Glutamatergic neuron (in vitro differentiated cells): ENCODE results near the gene TBC1D9. TPM values are rescaled to one million over a fixed set of nuclear protein-coding genes. Genes with fewer than 3 reads are reported as not detected.

ENCODE experiments used
- DNase-seq: peaks from one replicate; pipeline ENCODE4 v3.0.0; 2022
- H3K27ac Mint-ChIP-seq: one replicate; pipeline ENCODE4 v1.8.0; 2020; ENCODE audit warnings: mild to moderate bottlenecking, mixed read lengths, inconsistent platforms; ENCODE audit not compliant: unreplicated experiment
- H3K27me3 Mint-ChIP-seq: one replicate; pipeline ENCODE4 v1.8.0; 2020; ENCODE audit warnings: mild to moderate bottlenecking, moderate library complexity, mixed read lengths, inconsistent platforms; ENCODE audit not compliant: unreplicated experiment
- H3K36me3 Mint-ChIP-seq: one replicate; pipeline ENCODE4 v1.8.0; 2020; ENCODE audit warnings: mild to moderate bottlenecking, mixed read lengths, inconsistent platforms; ENCODE audit not compliant: unreplicated experiment
- H3K4me1 Mint-ChIP-seq: one replicate; pipeline ENCODE4 v1.8.0; 2020; ENCODE audit warnings: mild to moderate bottlenecking, low read depth, mixed read lengths, inconsistent platforms; ENCODE audit not compliant: unreplicated experiment
- H3K4me3 Mint-ChIP-seq: one replicate; pipeline ENCODE4 v1.8.0; 2020; ENCODE audit warnings: mild to moderate bottlenecking, mixed read lengths, inconsistent platforms; ENCODE audit not compliant: unreplicated experiment
- H3K9me3 Mint-ChIP-seq: one replicate; pipeline ENCODE4 v1.8.0; 2020; ENCODE audit warnings: mild to moderate bottlenecking, moderate library complexity, mixed read lengths, inconsistent platforms; ENCODE audit not compliant: unreplicated experiment
- total RNA-seq: library from RNA; stranded (reverse); fragmentation: NEBNext Ultra II Directional; extraction: Animal tissue kit (Norgen Biotek cat#: 25700); gene quantifications from one replicate; pipeline ENCODE4 v1.2.1, GENCODE V29; 2021; ENCODE audit not compliant: unreplicated experiment
- TF ChIP-seq, protein P1 (sequence below): fragments of 200-600 bp; sonication (generic); IDR thresholded peaks from one replicate; pipeline ENCODE4 v1.5.0; 2021; ENCODE audit not compliant: partially characterized antibody, unreplicated experiment

Gene TBC1D9
- total RNA-seq, 1 donor from 2014 or later = 47.8 TPM

DNA sequence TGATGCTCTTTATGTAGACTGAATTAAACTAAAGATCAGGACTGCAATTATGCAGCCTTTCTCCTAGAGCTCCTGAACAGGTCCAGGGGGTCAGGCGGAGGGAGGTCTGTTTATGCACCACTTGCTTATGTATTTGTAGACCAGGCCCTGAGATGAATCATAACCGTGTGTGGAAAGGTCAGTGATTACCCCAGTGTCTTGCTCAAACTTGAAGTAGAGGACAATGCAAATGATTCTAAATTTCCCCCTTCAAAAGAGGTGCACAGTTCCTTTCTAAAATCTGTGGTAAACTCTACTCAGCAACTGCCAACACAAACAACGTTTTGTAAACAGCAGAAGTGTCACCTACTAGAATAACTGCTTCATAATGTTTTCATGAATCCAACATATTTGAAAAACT lies 13.0 kb upstream of the TBC1D9 start:
- H3K27me3 Mint-ChIP-seq = peaks cover 3% of the 10 kb centered on the region
- TF ChIP-seq, protein P1, sequence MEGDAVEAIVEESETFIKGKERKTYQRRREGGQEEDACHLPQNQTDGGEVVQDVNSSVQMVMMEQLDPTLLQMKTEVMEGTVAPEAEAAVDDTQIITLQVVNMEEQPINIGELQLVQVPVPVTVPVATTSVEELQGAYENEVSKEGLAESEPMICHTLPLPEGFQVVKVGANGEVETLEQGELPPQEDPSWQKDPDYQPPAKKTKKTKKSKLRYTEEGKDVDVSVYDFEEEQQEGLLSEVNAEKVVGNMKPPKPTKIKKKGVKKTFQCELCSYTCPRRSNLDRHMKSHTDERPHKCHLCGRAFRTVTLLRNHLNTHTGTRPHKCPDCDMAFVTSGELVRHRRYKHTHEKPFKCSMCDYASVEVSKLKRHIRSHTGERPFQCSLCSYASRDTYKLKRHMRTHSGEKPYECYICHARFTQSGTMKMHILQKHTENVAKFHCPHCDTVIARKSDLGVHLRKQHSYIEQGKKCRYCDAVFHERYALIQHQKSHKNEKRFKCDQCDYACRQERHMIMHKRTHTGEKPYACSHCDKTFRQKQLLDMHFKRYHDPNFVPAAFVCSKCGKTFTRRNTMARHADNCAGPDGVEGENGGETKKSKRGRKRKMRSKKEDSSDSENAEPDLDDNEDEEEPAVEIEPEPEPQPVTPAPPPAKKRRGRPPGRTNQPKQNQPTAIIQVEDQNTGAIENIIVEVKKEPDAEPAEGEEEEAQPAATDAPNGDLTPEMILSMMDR = no peak
- no peak overlapping the region for H3K27ac Mint-ChIP-seq
- peaks cover 2% of the 10 kb centered on the region for H3K9me3 Mint-ChIP-seq
- H3K4me1 Mint-ChIP-seq = no peaks in the 10 kb centered on the region
- H3K36me3 Mint-ChIP-seq = no peaks in the 10 kb centered on the region
- no peak for DNase-seq
- no peak overlapping the region for H3K4me3 Mint-ChIP-seq

DNA sequence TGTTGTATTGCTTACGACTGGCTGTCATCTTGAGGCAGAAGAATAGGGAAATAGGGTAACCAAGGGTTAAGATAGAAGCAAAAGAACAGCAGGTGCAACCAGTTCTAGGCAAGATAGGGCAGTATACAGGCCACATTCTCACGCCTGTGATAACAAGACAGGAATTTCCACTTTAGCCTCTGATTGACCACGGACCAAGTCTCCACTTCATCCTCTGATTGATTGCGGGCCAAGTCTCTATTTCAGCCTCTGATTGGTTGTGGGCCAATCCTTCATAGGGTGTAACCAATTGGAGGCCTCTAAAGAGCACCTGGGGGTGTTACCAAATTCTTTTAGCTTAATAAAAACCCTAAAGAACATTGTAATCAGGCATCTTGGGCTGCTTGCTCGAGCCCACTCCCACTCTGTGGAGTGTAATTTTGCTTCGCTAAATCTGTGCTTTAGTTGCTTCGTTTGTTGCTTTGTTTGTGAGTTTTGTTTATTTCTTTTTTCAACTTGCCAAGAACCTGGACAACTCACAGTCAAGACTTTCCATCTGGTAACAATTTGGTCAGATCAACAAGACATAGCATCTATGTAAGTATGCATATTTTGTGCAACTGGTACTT lies 8.7 kb upstream of the TBC1D9 start:
- Mint-ChIP-seq H3K36me3 (no peaks in the 10 kb centered on the region), H3K27ac (no peak overlapping the region), H3K27me3 (peaks cover 5% of the 10 kb centered on the region), H3K4me1 (no peaks in the 10 kb centered on the region), H3K4me3 (no peak overlapping the region), H3K9me3 (peaks cover 2% of the 10 kb centered on the region)
- no peak for DNase-seq
- TF ChIP-seq, protein P1 = no peak

DNA sequence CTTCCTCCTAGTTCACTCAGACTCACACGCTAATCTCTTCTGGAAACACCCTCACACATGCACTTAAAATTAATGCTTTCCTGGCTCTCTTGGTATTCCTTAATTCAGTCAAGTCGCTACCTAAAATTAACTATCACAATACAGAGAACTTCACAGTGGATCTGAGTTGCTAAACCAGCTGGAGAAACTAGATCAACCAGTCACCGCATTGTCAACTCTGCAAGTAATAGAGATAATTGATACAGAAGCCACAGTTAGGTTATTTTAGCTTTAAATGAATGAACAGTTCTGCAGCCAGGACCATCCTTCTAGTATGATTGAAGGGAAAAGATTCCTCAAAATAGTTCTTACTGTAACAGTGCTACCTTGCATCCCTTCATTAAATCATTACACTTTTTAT lies 6.0 kb upstream of the TBC1D9 start:
- H3K4me1 Mint-ChIP-seq = peaks cover under 1% of the 10 kb centered on the region
- H3K9me3 Mint-ChIP-seq = peaks cover 4% of the 10 kb centered on the region
- H3K27ac Mint-ChIP-seq = no peak overlapping the region
- no peak for DNase-seq
- H3K27me3 Mint-ChIP-seq = peaks cover 6% of the 10 kb centered on the region
- TF ChIP-seq, protein P1 = no peak
- no peaks in the 10 kb centered on the region for H3K36me3 Mint-ChIP-seq
- H3K4me3 Mint-ChIP-seq = no peak overlapping the region

DNA sequence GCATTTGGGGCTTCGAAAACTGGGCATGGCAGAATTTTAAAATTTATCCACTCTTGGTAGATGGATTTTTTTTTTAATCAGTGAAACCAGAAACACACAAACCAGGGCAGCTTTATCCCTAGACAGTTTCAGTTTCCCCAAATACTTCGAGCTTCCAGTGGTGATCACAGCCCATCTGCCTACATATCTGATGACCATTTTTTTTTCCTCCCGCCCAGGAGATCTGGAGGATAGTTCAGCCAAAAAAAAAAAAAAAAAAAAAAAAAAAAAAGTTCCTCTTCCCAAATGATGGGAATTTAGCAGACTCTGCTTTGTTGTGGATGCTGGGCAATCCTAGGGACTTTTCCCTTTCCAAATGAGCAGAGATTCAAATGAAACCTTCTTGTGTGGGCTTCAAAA lies 1.0 kb upstream of the TBC1D9 start:
- peaks cover 13% of the 10 kb centered on the region for H3K36me3 Mint-ChIP-seq
- TF ChIP-seq, protein P1 = peak; percentile 21
- peak overlapping the region; percentile 89 for H3K27ac Mint-ChIP-seq

DNA sequence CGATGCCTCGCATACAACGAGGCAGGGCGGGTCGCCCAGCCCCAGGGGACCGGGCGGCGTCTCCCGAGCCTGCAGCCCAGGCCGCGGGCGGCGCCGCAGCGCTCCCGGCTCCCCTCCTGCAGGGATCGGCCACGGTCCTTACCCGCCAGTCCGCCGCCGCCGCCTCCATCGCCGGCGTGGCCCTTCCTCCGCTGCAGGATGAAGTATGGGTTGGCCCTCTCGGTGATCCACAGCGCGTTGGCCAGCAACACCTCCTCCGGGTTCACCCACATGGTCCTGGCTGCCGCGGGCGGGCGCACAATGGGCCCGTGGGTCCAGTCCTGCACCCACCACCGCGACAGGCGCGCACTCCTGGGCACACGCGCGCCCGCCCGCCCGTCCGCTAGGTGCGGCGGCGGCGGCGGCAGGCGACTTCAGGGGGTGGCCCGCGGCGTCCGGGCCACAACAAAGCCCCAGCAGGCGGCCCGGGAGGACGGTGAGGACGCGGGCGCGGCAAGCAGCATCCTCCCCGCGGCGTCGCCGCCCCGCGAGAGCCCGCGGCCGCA lies 339 bp downstream of the TBC1D9 start:
- Mint-ChIP-seq H3K4me1 (peaks cover 10% of the 10 kb centered on the region), H3K27me3 (peaks cover 10% of the 10 kb centered on the region), H3K27ac (peak overlapping the region; percentile 76), H3K9me3 (peaks cover 18% of the 10 kb centered on the region), H3K36me3 (peaks cover 18% of the 10 kb centered on the region), H3K4me3 (peak overlapping the region; percentile 82)
- peak; percentile 80 for DNase-seq
- TF ChIP-seq, protein P1 = no peak

More for the DNA sequence above, 1.0 kb upstream of the TBC1D9 start:
- peak overlapping the region; percentile 82 for H3K4me3 Mint-ChIP-seq
- no peak for DNase-seq
- peaks cover 10% of the 10 kb centered on the region for H3K27me3 Mint-ChIP-seq
- peaks cover 10% of the 10 kb centered on the region for H3K4me1 Mint-ChIP-seq
- peaks cover 18% of the 10 kb centered on the region for H3K9me3 Mint-ChIP-seq
